Choroid plexus epithelial cell (primary cell): ENCODE results near the gene ADAT3.

Experiments
- DNase-seq: peaks from one replicate; pipeline ENCODE4 v3.0.0-alpha.2; 2010; ENCODE audit warnings: low read depth
- H3K4me3 ChIP-seq: 2 replicates; pipeline ENCODE4 v1.5.1; 2011; ENCODE audit warnings: low read depth, mild to moderate bottlenecking, control low read depth, low read length, moderate library complexity
- CTCF ChIP-seq: conservative IDR thresholded peaks from 2 replicates; pipeline ENCODE4 v1.5.1; 2011; ENCODE audit warnings: low read depth, mild to moderate bottlenecking, control low read depth, inconsistent platforms, low read length, moderate library complexity

ADAT3 gene

GRCh38 chr19:1956868-1957492 lies 51.8 kb downstream of the ADAT3 start:
- no peak for DNase-seq
- TF ChIP-seq CTCF, result peak; percentile 2
- no peak overlapping the region for H3K4me3 ChIP-seq

- TF ChIP-seq CTCF, result no peak
- no peak for DNase-seq
- H3K4me3 ChIP-seq, result no peak overlapping the region
These were observed 52.5 kb downstream of the ADAT3 start for GRCh38 chr19:1957562-1958248.

GRCh38 chr19:1959928-1960589 lies 54.9 kb downstream of the ADAT3 start:
- no peak for DNase-seq
- H3K4me3 ChIP-seq, result no peak overlapping the region
- no peak for TF ChIP-seq CTCF

GRCh38 chr19:1961000-1961883 lies 56.0 kb downstream of the ADAT3 start:
- no peak for DNase-seq
- H3K4me3 ChIP-seq, result no peak overlapping the region
- no peak for TF ChIP-seq CTCF

- H3K4me3 ChIP-seq, result no peak overlapping the region
These were observed 57.5 kb downstream of the ADAT3 start for GRCh38 chr19:1962674-1963073.

More at GRCh38 chr19:1962674-1963073, 57.5 kb downstream of the ADAT3 start:
- TF ChIP-seq CTCF, result no peak
- DNase-seq, result no peak
